Measurements from ENCODE around the gene KSR2.

GRCh38 chr12:117967043-117967442 lies 1.7 kb downstream of the KSR2 start:
- TF ChIP-seq, protein P1, sequence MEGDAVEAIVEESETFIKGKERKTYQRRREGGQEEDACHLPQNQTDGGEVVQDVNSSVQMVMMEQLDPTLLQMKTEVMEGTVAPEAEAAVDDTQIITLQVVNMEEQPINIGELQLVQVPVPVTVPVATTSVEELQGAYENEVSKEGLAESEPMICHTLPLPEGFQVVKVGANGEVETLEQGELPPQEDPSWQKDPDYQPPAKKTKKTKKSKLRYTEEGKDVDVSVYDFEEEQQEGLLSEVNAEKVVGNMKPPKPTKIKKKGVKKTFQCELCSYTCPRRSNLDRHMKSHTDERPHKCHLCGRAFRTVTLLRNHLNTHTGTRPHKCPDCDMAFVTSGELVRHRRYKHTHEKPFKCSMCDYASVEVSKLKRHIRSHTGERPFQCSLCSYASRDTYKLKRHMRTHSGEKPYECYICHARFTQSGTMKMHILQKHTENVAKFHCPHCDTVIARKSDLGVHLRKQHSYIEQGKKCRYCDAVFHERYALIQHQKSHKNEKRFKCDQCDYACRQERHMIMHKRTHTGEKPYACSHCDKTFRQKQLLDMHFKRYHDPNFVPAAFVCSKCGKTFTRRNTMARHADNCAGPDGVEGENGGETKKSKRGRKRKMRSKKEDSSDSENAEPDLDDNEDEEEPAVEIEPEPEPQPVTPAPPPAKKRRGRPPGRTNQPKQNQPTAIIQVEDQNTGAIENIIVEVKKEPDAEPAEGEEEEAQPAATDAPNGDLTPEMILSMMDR (IDR thresholded peaks at IDR 0.05), result no peak
- TF ChIP-seq, protein P2, sequence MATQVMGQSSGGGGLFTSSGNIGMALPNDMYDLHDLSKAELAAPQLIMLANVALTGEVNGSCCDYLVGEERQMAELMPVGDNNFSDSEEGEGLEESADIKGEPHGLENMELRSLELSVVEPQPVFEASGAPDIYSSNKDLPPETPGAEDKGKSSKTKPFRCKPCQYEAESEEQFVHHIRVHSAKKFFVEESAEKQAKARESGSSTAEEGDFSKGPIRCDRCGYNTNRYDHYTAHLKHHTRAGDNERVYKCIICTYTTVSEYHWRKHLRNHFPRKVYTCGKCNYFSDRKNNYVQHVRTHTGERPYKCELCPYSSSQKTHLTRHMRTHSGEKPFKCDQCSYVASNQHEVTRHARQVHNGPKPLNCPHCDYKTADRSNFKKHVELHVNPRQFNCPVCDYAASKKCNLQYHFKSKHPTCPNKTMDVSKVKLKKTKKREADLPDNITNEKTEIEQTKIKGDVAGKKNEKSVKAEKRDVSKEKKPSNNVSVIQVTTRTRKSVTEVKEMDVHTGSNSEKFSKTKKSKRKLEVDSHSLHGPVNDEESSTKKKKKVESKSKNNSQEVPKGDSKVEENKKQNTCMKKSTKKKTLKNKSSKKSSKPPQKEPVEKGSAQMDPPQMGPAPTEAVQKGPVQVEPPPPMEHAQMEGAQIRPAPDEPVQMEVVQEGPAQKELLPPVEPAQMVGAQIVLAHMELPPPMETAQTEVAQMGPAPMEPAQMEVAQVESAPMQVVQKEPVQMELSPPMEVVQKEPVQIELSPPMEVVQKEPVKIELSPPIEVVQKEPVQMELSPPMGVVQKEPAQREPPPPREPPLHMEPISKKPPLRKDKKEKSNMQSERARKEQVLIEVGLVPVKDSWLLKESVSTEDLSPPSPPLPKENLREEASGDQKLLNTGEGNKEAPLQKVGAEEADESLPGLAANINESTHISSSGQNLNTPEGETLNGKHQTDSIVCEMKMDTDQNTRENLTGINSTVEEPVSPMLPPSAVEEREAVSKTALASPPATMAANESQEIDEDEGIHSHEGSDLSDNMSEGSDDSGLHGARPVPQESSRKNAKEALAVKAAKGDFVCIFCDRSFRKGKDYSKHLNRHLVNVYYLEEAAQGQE (IDR thresholded peaks at IDR 0.05; ENCODE audit: insufficient read depth in 1 of 2, low read depth in 2 of 2, low read length in 1 of 2), result no peak
- TF ChIP-seq POLR2AphosphoS5 (IDR thresholded peaks at IDR 0.05; ENCODE audit: low read depth, low read length) (no peak), TCF7L2 (IDR thresholded peaks at IDR 0.05; ENCODE audit: low read depth, low read length) (no peak), SIN3A (IDR thresholded peaks at IDR 0.05; ENCODE audit: borderline replicate concordance, insufficient read depth, low read depth, low read length) (no peak)
